H1 (cell line): ENCODE data around the gene ZNF699.

ENCODE experiments used
- CTCF ChIP-seq, 3 experiments: IDR thresholded peaks; 1 replicate in 2 of 3; 2 replicates in 1 of 3; pipeline versions ENCODE4 v1.5.1 to v1.6.1; 2011; ENCODE audit warnings: low read length in 3 of 3, mild to moderate bottlenecking in 3 of 3, inconsistent platforms in 2 of 3, low read depth in 1 of 3, moderate library complexity in 1 of 3; ENCODE audit not compliant: insufficient read depth in 1 of 3; ENCODE audit errors: control extremely low read depth in 1 of 3
- EGR1 ChIP-seq: IDR thresholded peaks from 2 replicates; pipeline ENCODE4 v1.6.1; 2011; ENCODE audit warnings: low read depth, low read length, borderline replicate concordance
- FOSL1 ChIP-seq: IDR thresholded peaks from 2 replicates; pipeline ENCODE4 v1.6.1; 2011; ENCODE audit warnings: mild to moderate bottlenecking, low read depth, low read length, moderate library complexity; ENCODE audit not compliant: insufficient read depth
- JUND ChIP-seq: IDR thresholded peaks from 2 replicates; pipeline ENCODE4 v1.6.1; 2011; ENCODE audit warnings: mild to moderate bottlenecking, improper control_type of control experiment, low read length
- POLR2A ChIP-seq, 2 experiments: IDR thresholded peaks; 1 replicate in 1 of 2; 2 replicates in 1 of 2; pipeline ENCODE4 v1.6.1; 2011; ENCODE audit warnings: low read depth in 2 of 2, low read length in 2 of 2, mild to moderate bottlenecking in 2 of 2; ENCODE audit errors: control extremely low read depth in 1 of 2
- POLR2AphosphoS5 ChIP-seq: IDR thresholded peaks from 2 replicates; pipeline ENCODE4 v1.6.1; 2011; ENCODE audit warnings: low read depth, low read length
- RFX5 ChIP-seq: IDR thresholded peaks from 2 replicates; pipeline ENCODE4 v1.6.1; 2011; ENCODE audit warnings: low read depth, low read length, improper control_type of control experiment, borderline replicate concordance
- SP2 ChIP-seq: IDR thresholded peaks from 2 replicates; pipeline ENCODE4 v1.6.1; 2012; ENCODE audit warnings: mild to moderate bottlenecking, low read length, inconsistent platforms
- TAF1 ChIP-seq: IDR thresholded peaks from 2 replicates; pipeline ENCODE4 v1.6.1; 2011; ENCODE audit warnings: mild to moderate bottlenecking, low read depth, low read length
- USF2 ChIP-seq: IDR thresholded peaks from 2 replicates; pipeline ENCODE4 v1.6.1; 2011; ENCODE audit warnings: low read length, improper control_type of control experiment
- YY1 ChIP-seq: IDR thresholded peaks from 2 replicates; pipeline ENCODE4 v1.6.1; 2011; ENCODE audit warnings: low read depth, mild to moderate bottlenecking, low read length

GRCh38 chr19:9352505-9352904 is 42.9 kb upstream of the ZNF699 start:
- no peak for TF ChIP-seq CTCF (IDR thresholded peaks at IDR 0.05; ENCODE audit: control extremely low read depth in 1 of 3, insufficient read depth in 1 of 3, low read depth in 1 of 3, low read length in 3 of 3)
- TF ChIP-seq USF2 = no peak
- no peak for TF ChIP-seq TAF1
- no peak for TF ChIP-seq YY1
- TF ChIP-seq EGR1 = no peak
- no peak for TF ChIP-seq POLR2AphosphoS5
- TF ChIP-seq FOSL1 = no peak
- no peak for TF ChIP-seq JUND
- no peak for TF ChIP-seq SP2
- no peak for TF ChIP-seq RFX5
- no peak for TF ChIP-seq POLR2A (IDR thresholded peaks at IDR 0.05; ENCODE audit: control extremely low read depth in 1 of 2, low read depth in 2 of 2, low read length in 2 of 2)
